Heart left ventricle (tissue), 16 donors: Measurements from ENCODE around the gene FAM168B. TPM values are rescaled to one million over a fixed set of nuclear protein-coding genes. Genes with fewer than 3 reads are reported as not detected.

ENCODE experiments used
- ATAC-seq, 4 donors: fragments of 200-7000 bp; cut with Tn5 transposase; one replicate each; pipeline ENCODE4 v1.9.1; 2020 to 2022; ENCODE audit warnings: moderate library complexity in 4 of 4, mild to moderate bottlenecking in 3 of 4, moderate number of reproducible peaks in 1 of 4
- DNase-seq, 5 donors: peaks; one replicate each; pipeline ENCODE4 v3.0.0-alpha.2; 2020
- H3K27ac ChIP-seq, 12 donors: fragments of 200-600 bp; sonication (generic) in 4 of 12; one replicate each; pipeline versions ENCODE4 v1.5.0 to v1.8.0; 2016 to 2022; ENCODE audit warnings: mild to moderate bottlenecking in 2 of 12
- H3K27me3 ChIP-seq, 9 donors: fragments of 200-600 bp; sonication (generic) in 2 of 9; one replicate each; pipeline versions ENCODE4 v1.5.1 to v1.8.0; 2016 to 2022; ENCODE audit warnings: mild to moderate bottlenecking in 3 of 9
- H3K36me3 ChIP-seq, 9 donors: fragments of 200-600 bp; sonication (generic) in 2 of 9; one replicate each; pipeline versions ENCODE4 v1.5.0 to v1.8.0; 2018 to 2022; ENCODE audit warnings: mild to moderate bottlenecking in 2 of 9
- H3K4me1 ChIP-seq, 12 donors: fragments of 200-600 bp; sonication (generic) in 4 of 12; one replicate each; pipeline versions ENCODE4 v1.5.0 to v1.8.0; 2016 to 2022; ENCODE audit warnings: mild to moderate bottlenecking in 3 of 12
- H3K4me3 ChIP-seq, 12 donors: fragments of 200-600 bp; sonication (generic) in 4 of 12; one replicate each; pipeline versions ENCODE4 v1.5.0 to v1.8.0; 2017 to 2022; ENCODE audit warnings: mild to moderate bottlenecking in 9 of 12, moderate library complexity in 4 of 12
- H3K9me3 ChIP-seq, 12 donors: fragments of 200-600 bp; sonication (generic) in 4 of 12; one replicate each; pipeline versions ENCODE4 v1.5.0 to v1.8.0; 2016 to 2022; ENCODE audit warnings: mild to moderate bottlenecking in 1 of 12
- POLR2A ChIP-seq, 2 donors: fragments of 450-650 bp; IDR thresholded peaks; one replicate each; pipeline ENCODE4 v1.6.1; 2017; ENCODE audit warnings: antibody characterized with exemption in 2 of 2, mild to moderate bottlenecking in 2 of 2, moderate library complexity in 2 of 2
- WGBS, 4 donors: extraction: QIAGEN DNeasy Blood & Tissue Kit in 2 of 4; methylation state at CpG; one replicate each; pipeline versions ENCODE4 v1.1.5 to v1.1.7; 2013 to 2018; 5-methylcytosine and 5-hydroxymethylcytosine counted together
- intact Hi-C, 10 donors: fragments of 100-400 bp; cut with DNase I; formaldehyde crosslinking; loops; one replicate each; pipeline versions ENCODE4 v1.11.1 to v1.14.2; 2022
- polyA plus RNA-seq, 2 donors: library from polyadenylated mRNA; stranded (reverse); fragments of 200-250 nt; gene quantifications; one replicate each; pipeline ENCODE4 v1.2.3, GENCODE V29; 2013
- total RNA-seq, 9 donors: library from RNA; depleted of rRNA in 2 of 9; stranded (reverse); fragments of >200 nt in 2 of 9; fragmentation: NEBNext Ultra II Directional in 3 of 9; extraction: Animal tissue kit (Norgen Biotek cat#: 25700) in 3 of 9; gene quantifications; one replicate each; pipeline versions ENCODE4 v1.1.0 to v1.2.4, GENCODE V29; 2016 to 2023
- TF ChIP-seq, protein P1 (sequence below), 12 donors: fragments of 200-600 bp; sonication (generic) in 4 of 12; IDR thresholded peaks; one replicate each; pipeline versions ENCODE4 v1.5.0 to v1.8.0; 2018 to 2022; ENCODE audit warnings: antibody characterized with exemption in 12 of 12, mild to moderate bottlenecking in 5 of 12
- donor health status: ischemic (EF 13 %, LVEDD 7.1; RV severe dilation, severe dysfunction).
- donor health status: healthy with polysubstance abuse.
- donor health status: DM: no; HTN: yes; CAD: no.
- donor health status: DM: no; HTN: no; CAD: no.
- donor health status: ischemic (EF 25% LVEDD 6.9; RV normal size, moderate dysfunction).
- donor health status: ischemic (EF 25% LVEDD 5.7; RV mildly dilated, moderate dysfunction).
- donor health status: healthy.
- donor health status: DM: yes; HTN: yes; CAD: no.
- donor health status: ischemic (EF 35%, LVEDD 5.7; RV mildly dilated, moderate dysfunction).
- donor health status: nonischemic (EF 11% LVEDD 7.7; RV severe dilation, severe dysfunction).
- donor health status: DM: yes; HTN: yes; CAD: no.
- donor health status: PGD.
- donor health status: ischemic (EF 29% LVEDD 5.4; RV normal size, mild dysfunction).
- donor health status: nonischemic (EF 23%, LVEDD 6.1; RV moderate dilation, normal function).

Gene FAM168B
- total and polyA plus RNA-seq, 11 donors = 23.0 to 174 (median 86.9) TPM

DNA sequence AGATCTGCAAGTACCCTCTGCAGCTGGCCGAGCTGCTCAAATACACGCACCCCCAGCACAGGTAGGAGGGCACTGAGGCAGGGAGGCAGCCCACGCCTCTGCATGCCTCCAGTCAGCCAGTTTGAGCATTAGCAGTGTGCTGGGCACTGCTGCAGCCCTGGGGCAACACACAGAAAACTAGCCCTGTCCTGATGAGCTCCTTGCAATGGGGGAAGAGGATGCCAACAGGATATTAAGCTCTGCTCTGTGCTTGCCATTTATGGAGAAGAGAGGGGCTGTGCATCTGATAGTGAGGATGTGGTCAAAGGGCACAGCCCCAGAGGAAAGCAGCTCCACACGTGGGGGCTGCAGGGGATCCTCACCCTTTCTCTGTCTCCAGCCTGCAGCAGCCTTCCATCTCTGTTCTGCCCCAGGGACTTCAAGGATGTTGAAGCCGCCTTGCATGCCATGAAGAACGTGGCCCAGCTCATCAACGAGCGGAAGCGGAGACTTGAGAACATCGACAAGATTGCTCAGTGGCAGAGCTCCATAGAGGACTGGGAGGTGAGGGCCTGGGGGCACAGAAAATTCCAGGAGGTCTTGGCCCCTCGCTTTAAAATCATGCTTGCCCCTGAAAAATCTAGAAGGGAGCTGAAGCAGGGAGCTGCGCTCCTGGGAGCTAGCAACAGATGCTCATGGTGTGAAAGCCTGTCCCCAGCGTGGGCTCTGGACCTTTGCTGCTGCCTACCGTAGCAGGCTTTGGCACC is 51.7 kb downstream of the FAM168B start:
- TF ChIP-seq POLR2A (IDR thresholded peaks at IDR 0.05) = no peak
- TF ChIP-seq, protein P1, sequence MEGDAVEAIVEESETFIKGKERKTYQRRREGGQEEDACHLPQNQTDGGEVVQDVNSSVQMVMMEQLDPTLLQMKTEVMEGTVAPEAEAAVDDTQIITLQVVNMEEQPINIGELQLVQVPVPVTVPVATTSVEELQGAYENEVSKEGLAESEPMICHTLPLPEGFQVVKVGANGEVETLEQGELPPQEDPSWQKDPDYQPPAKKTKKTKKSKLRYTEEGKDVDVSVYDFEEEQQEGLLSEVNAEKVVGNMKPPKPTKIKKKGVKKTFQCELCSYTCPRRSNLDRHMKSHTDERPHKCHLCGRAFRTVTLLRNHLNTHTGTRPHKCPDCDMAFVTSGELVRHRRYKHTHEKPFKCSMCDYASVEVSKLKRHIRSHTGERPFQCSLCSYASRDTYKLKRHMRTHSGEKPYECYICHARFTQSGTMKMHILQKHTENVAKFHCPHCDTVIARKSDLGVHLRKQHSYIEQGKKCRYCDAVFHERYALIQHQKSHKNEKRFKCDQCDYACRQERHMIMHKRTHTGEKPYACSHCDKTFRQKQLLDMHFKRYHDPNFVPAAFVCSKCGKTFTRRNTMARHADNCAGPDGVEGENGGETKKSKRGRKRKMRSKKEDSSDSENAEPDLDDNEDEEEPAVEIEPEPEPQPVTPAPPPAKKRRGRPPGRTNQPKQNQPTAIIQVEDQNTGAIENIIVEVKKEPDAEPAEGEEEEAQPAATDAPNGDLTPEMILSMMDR (IDR thresholded peaks at IDR 0.05) = no peak
- Histone ChIP-seq H3K4me1 (peaks cover 0 to 24% (median 5%) of the 10 kb centered on the region in 12 donors), H3K27me3 (peaks cover 0 to 28% (median 1%) of the 10 kb centered on the region in 9 donors), H3K4me3 (peak overlapping the region in 1 of 12 donors; percentile 44), H3K27ac (no peak overlapping the region), H3K9me3 (no peaks in the 10 kb centered on the region), H3K36me3 (peaks cover 0 to 6% (median 0%) of the 10 kb centered on the region in 9 donors)
- intact Hi-C loops = no loop called here
- WGBS, 4 donors = 79 to 90% (median 86%) methylated on average over 12 to 14 of the region's 14 CpGs
- ATAC-seq = no peak
- peak in 1 of 5 donors; percentile 13 for DNase-seq

- DNase-seq = peak in 1 of 5 donors; percentile 19
- Histone ChIP-seq H3K27me3 (peaks cover 0 to 35% (median 8%) of the 10 kb centered on the region in 9 donors), H3K4me3 (peak overlapping the region in 4 of 12 donors; percentile 37 to 44 (median 41))
These were observed 52.4 kb downstream of the FAM168B start for GRCh38 chr2:131040661-131041401.

DNA sequence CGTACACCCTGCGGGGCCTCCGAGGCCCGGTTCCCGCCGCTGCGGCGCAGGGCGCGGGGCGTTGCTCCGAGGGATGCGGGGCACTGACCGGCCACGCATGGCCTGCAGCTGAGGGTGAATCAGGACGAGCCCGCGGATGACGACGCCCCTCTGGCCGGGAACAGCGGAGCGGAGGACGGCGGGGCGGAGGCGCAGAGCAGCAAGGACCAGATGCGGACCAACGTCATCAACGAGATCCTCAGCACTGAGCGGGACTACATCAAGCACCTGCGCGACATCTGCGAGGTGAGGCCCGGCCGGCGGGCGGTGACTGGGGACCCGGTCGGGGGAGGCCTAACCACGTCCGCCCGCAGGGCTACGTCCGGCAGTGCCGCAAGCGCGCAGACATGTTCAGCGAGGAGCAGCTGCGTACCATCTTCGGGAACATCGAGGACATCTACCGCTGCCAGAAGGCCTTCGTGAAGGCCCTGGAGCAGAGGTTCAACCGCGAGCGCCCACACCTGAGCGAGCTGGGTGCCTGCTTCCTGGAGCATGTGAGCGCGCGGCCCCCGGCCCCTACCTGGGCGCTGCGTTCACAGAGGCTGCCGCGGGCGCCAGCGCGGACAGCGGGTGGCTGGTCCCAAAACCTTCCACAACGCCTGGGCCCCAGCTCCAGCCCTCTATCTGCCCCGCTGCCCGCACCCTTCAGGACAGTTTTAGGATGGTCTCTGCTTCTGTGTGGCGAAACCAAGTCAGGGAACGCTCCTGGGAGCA is 53.2 kb downstream of the FAM168B start:
- DNase-seq (peak in 3 of 5 donors; percentile 18 to 60 (median 36)), ATAC-seq (peak in 1 of 4 donors; percentile 38)
- Histone ChIP-seq H3K9me3 (no peaks in the 10 kb centered on the region), H3K36me3 (no peaks in the 10 kb centered on the region), H3K27ac (no peak overlapping the region), H3K27me3 (peaks cover 0 to 40% (median 10%) of the 10 kb centered on the region in 9 donors), H3K4me3 (peak overlapping the region in 9 of 12 donors; percentile 3 to 44 (median 37)), H3K4me1 (peaks cover 0 to 25% (median 4%) of the 10 kb centered on the region in 12 donors)
- WGBS, 4 donors = 23 to 48% (median 28%) methylated on average over 9 to 75 of the region's 75 CpGs
- intact Hi-C loops = no loop called here
- TF ChIP-seq, protein P1 (IDR thresholded peaks at IDR 0.05) = no peak
- no peak for TF ChIP-seq POLR2A (IDR thresholded peaks at IDR 0.05)

More at GRCh38 chr2:131040661-131041401, 52.4 kb downstream of the FAM168B start:
- no peaks in the 10 kb centered on the region for H3K9me3 ChIP-seq
- no peak overlapping the region for H3K27ac ChIP-seq
- intact Hi-C loops = no loop called here
- H3K4me1 ChIP-seq = peaks cover 0 to 19% (median 2%) of the 10 kb centered on the region in 12 donors
- TF ChIP-seq POLR2A (IDR thresholded peaks at IDR 0.05) = no peak
- TF ChIP-seq, protein P1 (IDR thresholded peaks at IDR 0.05) = peak in 5 of 12 donors; percentile 6 to 24 (median 9)
- WGBS, 4 donors = 47 to 56% (median 53%) methylated on average over 18 to 23 of the region's 23 CpGs
- no peak for ATAC-seq
- H3K36me3 ChIP-seq = no peaks in the 10 kb centered on the region
